ENCODE results near the gene TRPM3.
A peak's percentile ranks its signal among the peaks of the same experiment; 100 is the strongest.

TRPM3 gene

DNA sequence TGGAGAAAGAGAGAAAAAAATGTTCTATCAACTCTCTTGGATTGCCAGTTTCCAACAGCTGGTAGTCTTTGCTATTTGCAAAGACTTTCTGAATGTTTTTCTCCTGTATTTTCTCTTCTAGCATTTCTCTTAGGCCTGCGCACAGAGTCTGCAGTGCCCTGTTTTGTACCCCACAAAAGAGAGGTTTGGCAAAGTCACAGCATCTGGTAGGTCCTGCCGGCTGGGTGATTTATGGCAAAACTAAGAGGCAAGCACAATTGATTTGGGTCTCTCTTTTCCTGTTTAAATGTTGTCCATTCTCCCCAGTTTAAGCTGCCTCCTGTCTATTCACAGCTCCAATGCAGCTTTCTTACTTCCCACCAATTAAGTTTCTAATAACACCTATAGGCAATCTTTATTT lies 193.9 kb downstream of the TRPM3 start:
- Histone ChIP-seq H3K4me1 (no peaks in the 10 kb centered on the region), H2AFZ (no peak overlapping the region), H3K79me2 (no peaks in the 10 kb centered on the region), H3K4me3 (ENCODE audit: low read depth, low read length) (no peak overlapping the region), H3K4me2 (ENCODE audit: low read length) (no peak overlapping the region), H3K27ac (no peak overlapping the region), H3K9ac (no peak overlapping the region), H3K9me3 (ENCODE audit: control insufficient read depth, low read length) (no peaks in the 10 kb centered on the region), H3K27me3 (ENCODE audit: control insufficient read depth, insufficient read depth, low read length) (no peaks in the 10 kb centered on the region), H3K36me3 (ENCODE audit: control insufficient read depth, insufficient read depth, low read length) (no peaks in the 10 kb centered on the region)
- TF ChIP-seq, protein P1, sequence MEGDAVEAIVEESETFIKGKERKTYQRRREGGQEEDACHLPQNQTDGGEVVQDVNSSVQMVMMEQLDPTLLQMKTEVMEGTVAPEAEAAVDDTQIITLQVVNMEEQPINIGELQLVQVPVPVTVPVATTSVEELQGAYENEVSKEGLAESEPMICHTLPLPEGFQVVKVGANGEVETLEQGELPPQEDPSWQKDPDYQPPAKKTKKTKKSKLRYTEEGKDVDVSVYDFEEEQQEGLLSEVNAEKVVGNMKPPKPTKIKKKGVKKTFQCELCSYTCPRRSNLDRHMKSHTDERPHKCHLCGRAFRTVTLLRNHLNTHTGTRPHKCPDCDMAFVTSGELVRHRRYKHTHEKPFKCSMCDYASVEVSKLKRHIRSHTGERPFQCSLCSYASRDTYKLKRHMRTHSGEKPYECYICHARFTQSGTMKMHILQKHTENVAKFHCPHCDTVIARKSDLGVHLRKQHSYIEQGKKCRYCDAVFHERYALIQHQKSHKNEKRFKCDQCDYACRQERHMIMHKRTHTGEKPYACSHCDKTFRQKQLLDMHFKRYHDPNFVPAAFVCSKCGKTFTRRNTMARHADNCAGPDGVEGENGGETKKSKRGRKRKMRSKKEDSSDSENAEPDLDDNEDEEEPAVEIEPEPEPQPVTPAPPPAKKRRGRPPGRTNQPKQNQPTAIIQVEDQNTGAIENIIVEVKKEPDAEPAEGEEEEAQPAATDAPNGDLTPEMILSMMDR (IDR thresholded peaks at IDR 0.05): no peak

DNA sequence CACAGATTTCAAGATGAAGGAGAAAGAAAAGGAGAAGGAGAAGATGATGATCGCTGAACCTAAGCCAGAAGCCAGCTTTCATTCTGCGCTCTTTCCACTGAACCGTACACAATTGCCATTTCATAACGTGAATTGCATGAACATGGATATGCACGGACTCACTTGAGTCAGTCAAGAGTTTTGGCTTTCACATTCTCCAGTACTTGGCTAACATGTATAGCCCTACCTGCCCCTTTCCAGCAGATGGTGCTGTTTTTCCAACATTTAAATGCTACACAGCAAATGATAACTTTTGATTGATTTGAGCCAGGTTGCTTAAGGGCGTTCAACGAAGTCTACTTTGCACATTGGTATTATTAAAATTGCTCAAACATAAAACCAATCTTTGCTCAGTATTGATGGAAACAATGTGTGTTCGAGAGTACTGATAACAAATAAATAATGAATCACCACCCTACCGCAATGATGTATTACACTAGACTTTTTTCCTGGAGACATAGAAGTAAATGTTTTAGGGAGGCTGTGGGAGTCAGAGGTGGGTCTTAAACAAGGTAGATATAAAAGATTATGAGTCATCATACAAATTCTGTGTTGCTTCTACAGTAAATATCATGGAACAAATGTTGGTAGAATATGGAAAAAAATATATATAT lies 196.4 kb downstream of the TRPM3 start:
- TF ChIP-seq, protein P1 (IDR thresholded peaks at IDR 0.05): peak; percentile 45
- Histone ChIP-seq H3K4me3 (ENCODE audit: low read depth, low read length) (no peak overlapping the region), H3K4me1 (no peaks in the 10 kb centered on the region), H3K27ac (no peak overlapping the region), H3K79me2 (no peaks in the 10 kb centered on the region), H3K9me3 (ENCODE audit: control insufficient read depth, low read length) (no peaks in the 10 kb centered on the region), H3K27me3 (ENCODE audit: control insufficient read depth, insufficient read depth, low read length) (no peaks in the 10 kb centered on the region), H2AFZ (no peak overlapping the region), H3K36me3 (ENCODE audit: control insufficient read depth, insufficient read depth, low read length) (no peaks in the 10 kb centered on the region), H3K9ac (no peak overlapping the region), H3K4me2 (ENCODE audit: low read length) (no peak overlapping the region)

DNA sequence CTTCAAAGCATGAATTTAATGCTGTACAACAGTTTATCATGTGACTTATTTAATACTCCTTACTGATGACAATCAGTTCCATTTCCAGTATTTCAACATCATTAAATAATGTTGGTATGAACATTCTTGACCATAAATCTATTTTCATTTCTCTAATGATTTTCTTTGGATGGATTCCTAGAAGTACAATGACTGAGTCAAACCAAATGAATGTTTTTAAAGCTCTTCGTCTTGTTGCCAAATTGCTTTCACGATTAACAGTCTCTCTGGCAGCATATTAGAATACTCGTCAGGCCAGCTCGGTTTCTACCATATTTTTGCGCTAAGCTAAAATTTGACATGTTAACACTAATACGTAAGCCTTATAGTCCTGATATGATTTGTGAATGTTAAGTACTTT lies 197.0 kb downstream of the TRPM3 start:
- Histone ChIP-seq H3K27ac (no peak overlapping the region), H3K4me3 (ENCODE audit: low read depth, low read length) (no peak overlapping the region), H3K9me3 (ENCODE audit: control insufficient read depth, low read length) (no peaks in the 10 kb centered on the region), H3K4me2 (ENCODE audit: low read length) (no peak overlapping the region), H3K9ac (no peak overlapping the region), H3K36me3 (ENCODE audit: control insufficient read depth, insufficient read depth, low read length) (no peaks in the 10 kb centered on the region), H2AFZ (no peak overlapping the region), H3K79me2 (no peaks in the 10 kb centered on the region), H3K4me1 (no peaks in the 10 kb centered on the region), H3K27me3 (ENCODE audit: control insufficient read depth, insufficient read depth, low read length) (no peaks in the 10 kb centered on the region)
- TF ChIP-seq, protein P1 (IDR thresholded peaks at IDR 0.05): no peak

DNA sequence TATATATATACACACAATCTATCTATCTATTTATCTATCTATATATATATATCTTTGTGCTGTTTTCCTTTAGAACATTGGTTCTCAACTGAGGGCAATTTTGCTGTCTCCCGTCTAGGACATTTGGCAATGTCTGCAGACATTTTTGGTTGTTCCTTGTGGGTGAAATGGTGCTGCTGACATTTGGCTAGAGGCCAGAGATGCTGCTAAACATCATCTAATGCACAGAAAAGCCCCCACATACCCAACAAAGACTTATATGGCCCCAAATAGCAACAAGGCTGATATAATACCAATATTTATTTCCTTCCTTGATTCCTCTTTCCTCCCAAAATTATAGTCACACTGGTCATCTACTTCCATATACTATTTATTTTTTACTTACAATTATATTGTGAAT lies 197.5 kb downstream of the TRPM3 start:
- Histone ChIP-seq H3K27ac (no peak overlapping the region), H3K36me3 (ENCODE audit: control insufficient read depth, insufficient read depth, low read length) (no peaks in the 10 kb centered on the region), H3K4me3 (ENCODE audit: low read depth, low read length) (no peak overlapping the region), H2AFZ (no peak overlapping the region), H3K9me3 (ENCODE audit: control insufficient read depth, low read length) (no peaks in the 10 kb centered on the region), H3K79me2 (no peaks in the 10 kb centered on the region), H3K27me3 (ENCODE audit: control insufficient read depth, insufficient read depth, low read length) (no peaks in the 10 kb centered on the region), H3K4me2 (ENCODE audit: low read length) (no peak overlapping the region), H3K9ac (no peak overlapping the region), H3K4me1 (no peaks in the 10 kb centered on the region)
- TF ChIP-seq, protein P1 (IDR thresholded peaks at IDR 0.05): no peak

DNA sequence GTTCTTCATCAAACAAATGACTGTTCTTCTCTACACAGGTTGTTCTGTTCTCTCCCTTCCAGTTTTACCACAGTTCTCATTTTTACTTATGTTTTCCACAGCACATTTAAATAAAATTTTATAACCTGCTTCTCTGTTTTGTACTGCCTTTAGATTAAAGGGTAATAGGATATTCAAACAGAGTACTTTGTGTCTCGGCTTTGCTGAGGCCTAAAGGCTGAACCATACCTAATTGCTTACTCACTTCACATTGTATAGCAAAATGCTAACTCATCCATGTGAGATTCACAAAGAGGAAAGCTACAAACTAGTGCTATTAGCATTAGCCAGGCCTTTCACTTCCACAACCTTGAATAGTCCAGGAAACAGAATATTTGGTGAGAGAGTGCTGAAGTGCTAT lies 200.3 kb downstream of the TRPM3 start:
- TF ChIP-seq, protein P1 (IDR thresholded peaks at IDR 0.05): no peak
- H3K36me3 ChIP-seq (ENCODE audit: control insufficient read depth, insufficient read depth, low read length): no peaks in the 10 kb centered on the region
- no peak overlapping the region for H2AFZ ChIP-seq
- no peaks in the 10 kb centered on the region for H3K4me1 ChIP-seq
- H3K27ac ChIP-seq: no peak overlapping the region
- no peak overlapping the region for H3K9ac ChIP-seq
- no peak overlapping the region for H3K4me2 ChIP-seq (ENCODE audit: low read length)
- no peaks in the 10 kb centered on the region for H3K27me3 ChIP-seq (ENCODE audit: control insufficient read depth, insufficient read depth, low read length)
- H3K4me3 ChIP-seq (ENCODE audit: low read depth, low read length): no peak overlapping the region
- H3K79me2 ChIP-seq: no peaks in the 10 kb centered on the region
- no peaks in the 10 kb centered on the region for H3K9me3 ChIP-seq (ENCODE audit: control insufficient read depth, low read length)
